H9 (cell line): ENCODE measurements around the gene ME3. TPM values are rescaled to one million over a fixed set of nuclear protein-coding genes. Genes with fewer than 3 reads are reported as not detected.
"Not testable (repeated sequence)": the region's sequence is repeated elsewhere in the genome, so short reads cannot be mapped to it uniquely, and the experiment has no call there.

Experiments used
- DNase-seq: peaks from one replicate; pipeline ENCODE4 v3.0.0-alpha.2; 2017
- H2AFZ ChIP-seq: one replicate; pipeline ENCODE4 v1.6.1; 2013; ENCODE audit warnings: mild to moderate bottlenecking, low read length, control low read depth, moderate library complexity
- H2AK5ac ChIP-seq: 2 replicates; pipeline ENCODE4 v1.6.1; 2013; ENCODE audit warnings: low read length, control low read depth, mixed read lengths; ENCODE audit not compliant: insufficient read length
- H2BK120ac ChIP-seq: one replicate; pipeline ENCODE4 v1.6.1; 2013; ENCODE audit warnings: low read depth, mild to moderate bottlenecking, low read length, control low read depth, inconsistent platforms; ENCODE audit not compliant: poor library complexity, severe bottlenecking
- H2BK12ac ChIP-seq: 2 replicates; pipeline ENCODE4 v1.6.1; 2013; ENCODE audit warnings: low read length, control low read depth, mixed read lengths, low read depth; ENCODE audit not compliant: insufficient read length
- H2BK15ac ChIP-seq: 2 replicates; pipeline ENCODE4 v1.6.1; 2013; ENCODE audit warnings: low read depth, low read length, control low read depth
- H2BK20ac ChIP-seq: one replicate; pipeline ENCODE4 v1.6.1; 2013; ENCODE audit warnings: low read depth, mild to moderate bottlenecking, low read length, control low read depth, inconsistent platforms; ENCODE audit not compliant: poor library complexity, severe bottlenecking
- H2BK5ac ChIP-seq: 2 replicates; pipeline ENCODE4 v1.6.1; 2013; ENCODE audit warnings: low read length, control low read depth, mixed read lengths; ENCODE audit not compliant: insufficient read length
- H3K14ac ChIP-seq: 2 replicates; pipeline ENCODE4 v1.6.1; 2013; ENCODE audit warnings: low read length, control low read depth; ENCODE audit not compliant: insufficient read depth
- H3K18ac ChIP-seq: 2 replicates; pipeline ENCODE4 v1.6.1; 2013; ENCODE audit warnings: low read depth, mild to moderate bottlenecking, mixed read lengths, low read length, control low read depth; ENCODE audit not compliant: insufficient read length
- H3K23ac ChIP-seq: 2 replicates; pipeline ENCODE4 v1.6.1; 2013; ENCODE audit warnings: low read length, control low read depth, mixed read lengths, low read depth; ENCODE audit not compliant: insufficient read length
- H3K23me2 ChIP-seq: 2 replicates; pipeline ENCODE4 v1.6.1; 2013; ENCODE audit warnings: low read depth, mild to moderate bottlenecking, mixed read lengths, low read length, control low read depth; ENCODE audit not compliant: insufficient read length, poor library complexity, severe bottlenecking
- H3K27ac ChIP-seq: 2 replicates; pipeline ENCODE4 v1.5.1; 2013; ENCODE audit warnings: low read length, control low read depth, mixed read lengths, low read depth; ENCODE audit not compliant: insufficient read length
- H3K27me3 ChIP-seq: 2 replicates; pipeline ENCODE4 v1.6.1; 2013; ENCODE audit warnings: low read length, control low read depth, inconsistent platforms; ENCODE audit not compliant: insufficient read depth
- H3K4ac ChIP-seq: 2 replicates; pipeline ENCODE4 v1.6.1; 2013; ENCODE audit warnings: low read depth, mild to moderate bottlenecking, control low read depth, inconsistent platforms, low read length, moderate library complexity
- H3K4me1 ChIP-seq: 2 replicates; pipeline ENCODE4 v1.6.1; 2013; ENCODE audit warnings: low read length, control low read depth, inconsistent platforms; ENCODE audit not compliant: insufficient read depth
- H3K4me2 ChIP-seq: 2 replicates; pipeline ENCODE4 v1.6.1; 2013; ENCODE audit warnings: low read length, control low read depth, mixed read lengths; ENCODE audit not compliant: insufficient read length, insufficient read depth
- H3K56ac ChIP-seq: 2 replicates; pipeline ENCODE4 v1.6.1; 2013; ENCODE audit warnings: low read depth, mild to moderate bottlenecking, mixed read lengths, low read length, control low read depth; ENCODE audit not compliant: insufficient read length
- H3K79me1 ChIP-seq: 2 replicates; pipeline ENCODE4 v1.6.1; 2013; ENCODE audit warnings: low read depth, mild to moderate bottlenecking, moderate library complexity, low read length, control low read depth, inconsistent platforms; ENCODE audit not compliant: insufficient read depth, poor library complexity, severe bottlenecking
- H3K79me2 ChIP-seq: 2 replicates; pipeline ENCODE4 v1.6.1; 2013; ENCODE audit warnings: low read length, control low read depth, inconsistent platforms; ENCODE audit not compliant: insufficient read depth
- H3K9ac ChIP-seq: 2 replicates; pipeline ENCODE4 v1.6.1; 2013; ENCODE audit warnings: low read length, control low read depth, mixed read lengths; ENCODE audit not compliant: insufficient read length; ENCODE audit errors: extremely low read depth
- H3K9me3 ChIP-seq: one replicate; pipeline ENCODE4 v1.6.1; 2013; ENCODE audit warnings: low read depth, low read length, inconsistent platforms; ENCODE audit not compliant: control insufficient read depth
- H3T11ph ChIP-seq: one replicate; pipeline ENCODE4 v1.6.1; 2013; ENCODE audit warnings: mild to moderate bottlenecking, low read length, control low read depth, inconsistent platforms
- H4K20me1 ChIP-seq: one replicate; pipeline ENCODE4 v1.6.1; 2013; ENCODE audit not compliant: control insufficient read depth, insufficient read length, insufficient read depth
- H4K5ac ChIP-seq: 2 replicates; pipeline ENCODE4 v1.6.1; 2013; ENCODE audit warnings: low read depth, mild to moderate bottlenecking, mixed read lengths, low read length, control low read depth; ENCODE audit not compliant: insufficient read length
- H4K8ac ChIP-seq: replicated peaks from 2 replicates; pipeline ENCODE4 v1.6.1; 2013; ENCODE audit warnings: low read length, control low read depth, mixed read lengths, low read depth; ENCODE audit not compliant: insufficient read length
- H4K91ac ChIP-seq: 2 replicates; pipeline ENCODE4 v1.6.1; 2013; ENCODE audit warnings: low read depth, mild to moderate bottlenecking, moderate library complexity, mixed read lengths, low read length, control low read depth; ENCODE audit not compliant: insufficient read length
- H3K27ac Mint-ChIP-seq, 3 experiments: 2 replicates in 2 of 3; 3 replicates in 1 of 3; pipeline ENCODE4 v1.8.0; 2020 to 2021; ENCODE audit warnings: mixed read lengths in 3 of 3, mild to moderate bottlenecking in 1 of 3, moderate library complexity in 1 of 3
- H3K27me3 Mint-ChIP-seq: 2 replicates; pipeline ENCODE4 v1.8.0; 2021; ENCODE audit warnings: low read depth, mild to moderate bottlenecking, moderate library complexity, mixed read lengths
- H3K36me3 Mint-ChIP-seq, 3 experiments: 2 replicates in 2 of 3; 3 replicates in 1 of 3; pipeline ENCODE4 v1.8.0; 2020 to 2021; ENCODE audit warnings: low read depth in 3 of 3, mixed read lengths in 3 of 3; ENCODE audit not compliant: insufficient read depth in 1 of 3
- H3K4me1 Mint-ChIP-seq, 2 experiments: 2 replicates each; pipeline ENCODE4 v1.8.0; 2020; ENCODE audit warnings: mixed read lengths in 2 of 2
- H3K4me3 Mint-ChIP-seq, 2 experiments: 2 replicates in 1 of 2; 3 replicates in 1 of 2; pipeline ENCODE4 v1.8.0; 2020 to 2021; ENCODE audit warnings: mild to moderate bottlenecking in 2 of 2, mixed read lengths in 2 of 2, moderate library complexity in 1 of 2
- H3K9me3 Mint-ChIP-seq, 2 experiments: 2 replicates in 1 of 2; 3 replicates in 1 of 2; pipeline ENCODE4 v1.8.0; 2020; ENCODE audit warnings: mild to moderate bottlenecking in 2 of 2, mixed read lengths in 2 of 2, moderate library complexity in 1 of 2
- WGBS: extraction: QIAGEN DNeasy Blood & Tissue Kit; methylation state at CpG from one replicate; pipeline ENCODE4 v1.1.7; 2013; ENCODE audit warnings: missing lambda C conversion rate, low lambda C conversion rate, mixed read lengths; ENCODE audit not compliant: insufficient read length; ENCODE audit errors: extremely low coverage; 5-methylcytosine and 5-hydroxymethylcytosine counted together
- total RNA-seq: library from RNA; stranded (reverse); gene quantifications from 2 replicates; pipeline ENCODE4 v1.2.1, GENCODE V29; 2021
- TF ChIP-seq, protein P1 (sequence below): fragments of 200-600 bp; sonication (generic); conservative IDR thresholded peaks from 3 replicates; pipeline ENCODE4 v1.8.0; 2021; ENCODE audit warnings: antibody characterized with exemption, mild to moderate bottlenecking

ME3 gene
- total RNA-seq, 1 experiment from 2014 or later = 2.8 TPM

DNA sequence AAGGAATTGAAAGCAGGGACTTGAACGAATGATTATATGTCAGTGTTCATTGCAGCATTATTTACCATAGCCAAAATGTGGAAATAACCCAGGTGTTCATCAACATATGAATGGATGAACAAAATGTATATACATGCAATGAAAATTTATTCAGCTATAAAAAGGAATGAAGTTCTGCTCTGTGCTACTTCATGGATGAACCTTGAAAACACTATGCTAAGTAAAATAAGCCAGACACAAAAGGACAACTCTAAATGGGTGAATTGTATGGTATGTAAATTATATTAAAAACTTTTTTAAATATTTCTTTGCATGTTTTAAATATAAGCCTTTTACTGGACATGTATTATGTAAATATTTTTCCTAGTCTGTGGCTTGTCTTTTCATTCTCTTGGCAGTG, 107.0 kb downstream of the ME3 start:
- H4K91ac ChIP-seq = no peak overlapping the region
- no peak overlapping the region for H2AFZ ChIP-seq
- Mint-ChIP-seq H3K36me3 (no peaks in the 10 kb centered on the region; a peak in 1 of 7 replicates), H3K4me3 (no peak overlapping the region), H3K27me3 (no peaks in the 10 kb centered on the region; the same call in 1 of the 2 replicates), H3K27ac (no peak overlapping the region), H3K4me1 (no peaks in the 10 kb centered on the region), H3K9me3 (peaks cover 0 to 8% of the 10 kb centered on the region in 2 experiments; a peak in 3 of 5 replicates)
- no peak overlapping the region for H2BK12ac ChIP-seq
- TF ChIP-seq, protein P1, sequence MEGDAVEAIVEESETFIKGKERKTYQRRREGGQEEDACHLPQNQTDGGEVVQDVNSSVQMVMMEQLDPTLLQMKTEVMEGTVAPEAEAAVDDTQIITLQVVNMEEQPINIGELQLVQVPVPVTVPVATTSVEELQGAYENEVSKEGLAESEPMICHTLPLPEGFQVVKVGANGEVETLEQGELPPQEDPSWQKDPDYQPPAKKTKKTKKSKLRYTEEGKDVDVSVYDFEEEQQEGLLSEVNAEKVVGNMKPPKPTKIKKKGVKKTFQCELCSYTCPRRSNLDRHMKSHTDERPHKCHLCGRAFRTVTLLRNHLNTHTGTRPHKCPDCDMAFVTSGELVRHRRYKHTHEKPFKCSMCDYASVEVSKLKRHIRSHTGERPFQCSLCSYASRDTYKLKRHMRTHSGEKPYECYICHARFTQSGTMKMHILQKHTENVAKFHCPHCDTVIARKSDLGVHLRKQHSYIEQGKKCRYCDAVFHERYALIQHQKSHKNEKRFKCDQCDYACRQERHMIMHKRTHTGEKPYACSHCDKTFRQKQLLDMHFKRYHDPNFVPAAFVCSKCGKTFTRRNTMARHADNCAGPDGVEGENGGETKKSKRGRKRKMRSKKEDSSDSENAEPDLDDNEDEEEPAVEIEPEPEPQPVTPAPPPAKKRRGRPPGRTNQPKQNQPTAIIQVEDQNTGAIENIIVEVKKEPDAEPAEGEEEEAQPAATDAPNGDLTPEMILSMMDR = no peak
- H3K14ac ChIP-seq = no peak overlapping the region
- H2BK20ac ChIP-seq = no peak overlapping the region
- no peaks in the 10 kb centered on the region for H3K27me3 ChIP-seq
- no peaks in the 10 kb centered on the region for H3K4me1 ChIP-seq
- no peak overlapping the region for H3K4ac ChIP-seq
- no peaks in the 10 kb centered on the region for H3K23me2 ChIP-seq
- no peak overlapping the region for H3K23ac ChIP-seq
- H4K20me1 ChIP-seq = no peaks in the 10 kb centered on the region
- H2AK5ac ChIP-seq = no peak overlapping the region
- DNase-seq = no peak
- no peak overlapping the region for H2BK15ac ChIP-seq
- H2BK120ac ChIP-seq = no peak overlapping the region
- H3K18ac ChIP-seq = no peak overlapping the region
- H3K27ac ChIP-seq = no peak overlapping the region
- H4K5ac ChIP-seq = no peak overlapping the region
- no peaks in the 10 kb centered on the region for H3K9me3 ChIP-seq
- no peaks in the 10 kb centered on the region for H3K79me1 ChIP-seq
- no peaks in the 10 kb centered on the region for H3K79me2 ChIP-seq
- H3K4me2 ChIP-seq = no peak overlapping the region
- H3K56ac ChIP-seq = no peak overlapping the region
- H4K8ac ChIP-seq = no peak overlapping the region
- H2BK5ac ChIP-seq = no peak overlapping the region
- no peak overlapping the region for H3K9ac ChIP-seq
- H3T11ph ChIP-seq = no peak overlapping the region
- WGBS = no CpG with 5 or more reads among the region's 1 CpG

DNA sequence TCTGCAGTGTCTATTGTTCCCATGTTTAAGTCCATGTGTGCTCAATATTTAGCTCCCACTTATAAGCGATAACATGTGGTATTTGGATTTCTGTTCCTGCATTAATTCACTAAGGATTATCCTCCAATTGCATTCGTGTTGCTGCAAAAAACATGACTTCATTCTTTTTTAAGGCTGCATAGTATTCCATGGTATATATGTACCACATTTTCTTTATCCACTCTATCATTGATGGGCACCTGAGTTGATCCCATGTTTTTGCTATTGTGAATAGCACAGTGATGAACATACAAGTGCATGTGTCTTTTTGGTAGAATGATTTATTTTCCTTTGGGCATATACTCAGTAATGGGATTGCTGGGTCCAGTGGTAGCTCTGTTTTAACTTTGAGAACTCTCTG, 109.6 kb downstream of the ME3 start:
- not testable (repeated sequence) for H2AK5ac ChIP-seq, H3K79me2 ChIP-seq, H3K79me1 ChIP-seq, H3K4me1 Mint-ChIP-seq, DNase-seq, H3K9ac ChIP-seq, H2BK12ac ChIP-seq, H3K18ac ChIP-seq, H3K23me2 ChIP-seq, H3K9me3 ChIP-seq, H2BK20ac ChIP-seq, H4K91ac ChIP-seq, H4K5ac ChIP-seq, H3K4ac ChIP-seq, H3K27ac Mint-ChIP-seq, H3T11ph ChIP-seq, H3K23ac ChIP-seq, H2AFZ ChIP-seq, H3K56ac ChIP-seq, H3K4me1 ChIP-seq, H3K36me3 Mint-ChIP-seq, H2BK120ac ChIP-seq, H3K4me3 Mint-ChIP-seq, H2BK15ac ChIP-seq, H4K8ac ChIP-seq, H3K27me3 Mint-ChIP-seq, H3K27me3 ChIP-seq, H2BK5ac ChIP-seq, H3K4me2 ChIP-seq, H3K27ac ChIP-seq, H4K20me1 ChIP-seq, H3K9me3 Mint-ChIP-seq, H3K14ac ChIP-seq
- WGBS = no CpG with 5 or more reads among the region's 2 CpGs
